OCI-LY7 (cell line): ENCODE data around the gene STK16.

Source experiments
- EZH2phosphoT487 ChIP-seq: fragments of 200-600 bp; sonication (generic); IDR thresholded peaks from 2 replicates; pipeline ENCODE4 v1.6.1; 2018; ENCODE audit warnings: low read depth, borderline replicate concordance, mild to moderate bottlenecking, mixed run types, antibody characterized with exemption, low read length, moderate library complexity, mixed read lengths
- TF ChIP-seq, protein P1 (sequence below): fragments of 200-600 bp; sonication (generic); conservative IDR thresholded peaks from 2 replicates; pipeline ENCODE4 v1.5.1; 2014; ENCODE audit warnings: mild to moderate bottlenecking, antibody characterized with exemption, low read length, moderate library complexity, mixed read lengths

DNA sequence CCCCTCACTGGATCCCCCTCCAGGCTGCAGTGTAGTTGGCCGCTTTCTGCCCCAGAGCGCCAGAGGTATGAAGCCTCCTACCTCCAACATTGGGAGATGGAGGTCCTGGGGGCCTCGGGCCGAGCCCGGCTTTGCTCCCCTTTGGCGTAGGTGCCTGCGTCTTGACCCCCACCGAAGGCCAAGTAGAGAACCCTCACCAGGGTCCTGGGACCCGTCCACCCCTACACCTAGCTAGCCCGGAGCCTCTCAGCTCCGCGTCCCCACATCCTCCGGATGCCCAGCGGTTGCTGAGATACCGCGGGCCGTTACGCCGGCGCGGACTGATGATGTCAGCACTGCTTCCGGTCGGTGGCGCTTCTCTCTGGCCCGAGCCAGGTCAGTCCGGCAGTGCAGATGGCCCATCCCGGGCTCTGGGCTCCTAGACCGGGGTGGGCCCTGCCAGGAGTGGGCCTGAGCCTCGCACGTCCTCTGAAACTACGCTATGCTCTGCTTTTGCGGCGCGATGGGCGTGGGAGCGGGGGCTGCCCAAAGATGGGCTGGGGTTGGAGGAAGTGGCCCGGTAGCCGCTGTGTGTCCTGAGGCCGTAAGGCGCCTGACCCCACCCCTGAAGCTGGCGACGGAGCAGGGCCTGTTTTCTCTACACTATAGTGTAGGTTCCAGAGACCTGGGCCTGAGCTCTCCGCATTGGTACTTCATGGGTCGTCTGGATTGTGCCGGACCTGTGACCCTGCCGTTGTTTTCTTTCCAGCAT lies at the start of gene STK16, which contains the start of gene GLB1L:
- TF ChIP-seq, protein P1, sequence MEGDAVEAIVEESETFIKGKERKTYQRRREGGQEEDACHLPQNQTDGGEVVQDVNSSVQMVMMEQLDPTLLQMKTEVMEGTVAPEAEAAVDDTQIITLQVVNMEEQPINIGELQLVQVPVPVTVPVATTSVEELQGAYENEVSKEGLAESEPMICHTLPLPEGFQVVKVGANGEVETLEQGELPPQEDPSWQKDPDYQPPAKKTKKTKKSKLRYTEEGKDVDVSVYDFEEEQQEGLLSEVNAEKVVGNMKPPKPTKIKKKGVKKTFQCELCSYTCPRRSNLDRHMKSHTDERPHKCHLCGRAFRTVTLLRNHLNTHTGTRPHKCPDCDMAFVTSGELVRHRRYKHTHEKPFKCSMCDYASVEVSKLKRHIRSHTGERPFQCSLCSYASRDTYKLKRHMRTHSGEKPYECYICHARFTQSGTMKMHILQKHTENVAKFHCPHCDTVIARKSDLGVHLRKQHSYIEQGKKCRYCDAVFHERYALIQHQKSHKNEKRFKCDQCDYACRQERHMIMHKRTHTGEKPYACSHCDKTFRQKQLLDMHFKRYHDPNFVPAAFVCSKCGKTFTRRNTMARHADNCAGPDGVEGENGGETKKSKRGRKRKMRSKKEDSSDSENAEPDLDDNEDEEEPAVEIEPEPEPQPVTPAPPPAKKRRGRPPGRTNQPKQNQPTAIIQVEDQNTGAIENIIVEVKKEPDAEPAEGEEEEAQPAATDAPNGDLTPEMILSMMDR, result no peak
- no peak for TF ChIP-seq EZH2phosphoT487
